SIG-M5 treated with dmso at 0.1 percent for 504 hours (cell line): ENCODE data around the gene RTCA.
"Not testable (repeated sequence)": the region's sequence is repeated elsewhere in the genome, so short reads cannot be mapped to it uniquely, and the experiment has no call there.

Experiments used
- DNase-seq: peaks from one replicate; lab custom pipeline; 2025; ENCODE audit not compliant: unreplicated experiment; lab: John Stamatoyannopoulos, UW

Gene RTCA

GRCh38 chr1:100306735-100307313 is 40.8 kb downstream of the RTCA start:
- peak; percentile 6 for DNase-seq

DNA sequence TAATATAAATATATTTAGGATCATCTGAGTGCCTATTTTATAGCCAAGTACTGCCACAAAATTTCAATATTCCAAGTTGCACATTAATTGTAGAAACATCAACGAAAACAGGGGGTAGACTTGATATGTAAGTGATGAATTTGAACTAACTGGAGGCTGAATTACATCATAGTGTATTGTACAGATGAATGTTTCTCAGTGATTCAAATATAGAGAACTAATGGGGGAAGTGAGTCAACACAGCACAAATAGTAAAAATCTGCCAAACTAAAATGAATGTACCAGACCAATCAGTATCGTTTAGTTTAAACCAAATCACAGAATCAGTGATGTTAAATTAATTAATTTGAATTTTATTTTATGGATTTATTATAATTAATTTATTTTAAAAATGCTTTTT is 42.8 kb downstream of the RTCA start:
- DNase-seq, result peak; percentile 39

DNA sequence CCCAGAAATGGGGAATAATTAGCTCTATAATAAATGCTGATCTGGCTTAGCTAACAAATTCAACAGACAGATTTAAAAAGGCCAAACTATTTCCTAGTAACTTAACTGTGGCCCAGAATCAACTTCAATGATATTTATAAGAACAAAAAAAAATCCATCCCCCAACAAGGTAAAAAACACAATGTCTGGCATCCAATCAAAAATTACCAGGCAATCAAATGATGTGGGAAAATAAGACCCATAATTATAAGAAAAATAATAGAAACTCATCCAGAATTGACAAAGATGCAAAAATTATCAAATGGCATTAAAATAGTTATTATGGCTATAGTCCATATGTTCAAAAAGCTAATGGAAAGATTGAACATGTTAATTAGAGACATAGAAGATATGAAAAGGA is 43.8 kb downstream of the RTCA start:
- DNase-seq, result no peak

- DNase-seq, result no peak
These were observed 47.4 kb downstream of the RTCA start for GRCh38 chr1:100313382-100313781.

GRCh38 chr1:100316622-100317021 is 50.6 kb downstream of the RTCA start:
- no peak for DNase-seq

GRCh38 chr1:100320311-100321099 is 54.5 kb downstream of the RTCA start:
- DNase-seq, result no peak

DNA sequence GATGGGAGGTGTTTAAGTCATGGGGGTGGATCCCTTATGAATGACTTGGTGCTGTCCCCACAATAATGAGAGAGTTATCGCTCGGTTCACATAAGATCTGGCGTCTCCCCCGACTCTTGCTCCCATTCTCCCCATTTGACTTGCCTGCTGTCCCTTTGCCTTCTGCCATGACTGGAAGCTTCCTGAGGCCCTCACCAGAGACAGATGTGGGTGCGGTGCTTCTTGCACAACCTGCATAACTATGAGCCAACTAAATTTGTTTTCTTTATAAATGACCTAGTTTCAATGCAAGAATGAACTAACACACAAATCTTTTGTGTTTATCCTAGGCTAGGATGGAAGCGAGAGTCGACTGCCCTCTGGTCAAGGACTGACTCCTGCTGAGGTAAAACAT is 55.1 kb downstream of the RTCA start:
- DNase-seq, result no peak

GRCh38 chr1:100321506-100321905 is 55.5 kb downstream of the RTCA start:
- DNase-seq, result no peak

- DNase-seq, result no peak
These were observed 56.6 kb downstream of the RTCA start for GRCh38 chr1:100322436-100323211.

- no peak for DNase-seq
These were observed 57.5 kb downstream of the RTCA start for GRCh38 chr1:100323419-100324106.

- DNase-seq, result no peak
These were observed 59.7 kb downstream of the RTCA start for GRCh38 chr1:100325415-100326324.

GRCh38 chr1:100326325-100326670 is 60.3 kb downstream of the RTCA start:
- not testable (repeated sequence) for DNase-seq

DNA sequence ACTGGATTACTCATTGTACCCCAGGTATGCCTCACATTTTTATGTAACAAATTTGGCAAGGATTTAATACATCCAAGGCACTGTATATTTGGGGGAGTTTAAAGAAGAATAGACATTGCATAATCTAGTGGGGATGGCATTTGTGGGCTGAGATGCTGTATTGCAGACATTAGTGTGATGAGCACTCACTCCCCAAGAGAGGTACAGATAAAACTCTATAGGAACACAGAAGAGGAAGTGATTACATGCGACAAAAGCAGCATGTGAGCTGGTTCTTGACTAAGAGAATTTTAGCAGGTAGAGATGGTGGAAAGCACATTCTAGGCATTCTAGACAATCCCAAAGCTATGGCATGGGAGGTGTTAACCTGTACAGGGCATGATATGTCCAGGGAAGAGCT is 62.1 kb downstream of the RTCA start:
- peak; percentile 55 for DNase-seq

DNA sequence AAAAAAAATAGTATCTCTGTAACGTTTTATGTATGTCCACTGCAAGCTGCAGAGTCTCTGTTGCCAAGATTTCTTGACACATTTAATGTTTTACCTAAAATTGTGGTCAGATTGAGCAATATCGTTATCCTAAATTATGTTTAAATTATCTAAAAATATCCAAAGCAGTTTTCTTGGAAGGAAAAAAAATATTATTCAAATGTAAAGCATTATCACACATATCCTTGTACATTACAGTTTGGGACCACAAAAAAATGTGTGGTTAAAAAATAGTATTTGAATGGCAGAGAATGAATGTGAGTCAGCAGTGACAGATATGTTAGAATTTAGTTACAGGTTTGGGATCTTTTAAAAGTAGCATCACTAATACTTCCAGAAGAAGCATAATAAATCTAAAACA is 65.1 kb downstream of the RTCA start:
- DNase-seq, result not testable (repeated sequence)

DNA sequence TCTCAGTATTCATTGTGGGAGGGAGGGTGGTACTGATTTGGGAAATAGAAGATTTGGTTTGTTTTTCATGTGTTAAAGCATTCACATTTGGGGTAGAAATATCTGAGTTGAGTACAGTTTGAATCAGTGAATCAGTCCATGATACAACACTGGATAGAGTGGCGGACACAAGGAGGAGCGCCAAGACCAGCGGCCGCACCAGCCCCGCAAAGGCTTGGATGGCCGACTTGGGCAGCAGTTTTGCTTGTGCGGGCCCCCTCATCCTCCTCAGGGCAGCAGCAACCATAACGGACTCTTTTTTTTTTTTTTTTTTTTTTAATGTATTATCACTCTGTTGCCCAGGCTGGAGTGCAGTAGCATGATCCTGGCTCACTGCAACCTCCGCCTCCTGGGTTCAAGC is 66.3 kb downstream of the RTCA start:
- no peak for DNase-seq

DNA sequence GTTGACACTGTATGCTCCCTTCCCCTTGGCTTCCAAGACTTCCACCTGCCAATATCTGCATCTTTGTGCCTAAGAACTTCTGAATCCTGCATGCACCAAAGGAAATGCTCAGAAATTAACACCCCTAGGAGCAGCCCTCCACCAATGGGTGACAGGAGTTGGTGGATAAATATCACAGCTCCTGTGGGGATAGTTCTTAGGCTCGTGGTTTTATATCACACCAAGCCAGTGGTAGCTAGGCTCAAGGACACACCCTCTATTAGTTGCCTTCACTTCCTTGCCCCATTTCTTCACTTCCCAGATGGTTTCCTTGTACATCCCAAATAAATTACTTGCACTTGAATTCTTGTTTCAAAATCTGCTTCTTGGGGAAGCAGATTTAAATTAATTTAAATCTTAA is 69.4 kb downstream of the RTCA start:
- no peak for DNase-seq

DNA sequence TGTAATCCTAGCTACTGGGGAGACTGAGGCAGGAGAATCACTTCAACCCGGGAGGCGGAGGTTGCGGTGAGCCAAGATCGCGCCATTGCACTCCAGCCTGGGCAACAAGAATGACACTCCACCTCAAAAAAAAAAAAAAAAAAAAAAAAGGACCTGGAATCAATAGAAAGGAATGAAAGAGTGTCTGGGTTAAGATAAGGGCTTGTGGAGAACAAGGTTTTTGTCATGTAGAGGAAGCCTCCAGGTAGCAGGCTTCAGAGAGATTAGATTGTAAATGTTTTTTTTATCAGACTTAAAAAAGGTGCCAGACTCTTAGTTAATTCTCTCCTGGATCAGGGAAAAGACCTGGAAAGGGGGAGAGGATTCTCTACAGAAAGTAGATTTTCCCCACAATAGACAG is 71.9 kb downstream of the RTCA start:
- DNase-seq, result not testable (repeated sequence)

DNA sequence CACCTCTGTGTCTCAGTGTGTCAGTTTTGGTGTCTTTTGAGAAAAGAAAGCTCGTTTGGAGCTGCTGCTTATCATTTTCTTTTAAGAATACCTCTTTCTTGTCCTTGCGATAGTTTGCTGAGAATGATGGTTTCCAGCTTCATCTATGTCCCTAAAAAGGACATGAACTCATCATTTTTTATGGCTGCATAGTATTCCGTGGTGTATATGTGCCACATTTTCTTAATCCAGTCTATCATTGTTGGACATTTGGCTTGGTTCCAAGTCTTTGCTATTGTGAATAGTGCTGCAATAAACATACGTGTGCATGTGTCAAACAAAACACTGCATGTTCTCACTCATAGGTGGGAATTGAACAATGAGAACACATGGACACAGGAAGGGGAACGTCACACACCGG is 73.7 kb downstream of the RTCA start:
- not testable (repeated sequence) for DNase-seq

GRCh38 chr1:100340494-100340893 is 74.5 kb downstream of the RTCA start:
- no peak for DNase-seq

DNA sequence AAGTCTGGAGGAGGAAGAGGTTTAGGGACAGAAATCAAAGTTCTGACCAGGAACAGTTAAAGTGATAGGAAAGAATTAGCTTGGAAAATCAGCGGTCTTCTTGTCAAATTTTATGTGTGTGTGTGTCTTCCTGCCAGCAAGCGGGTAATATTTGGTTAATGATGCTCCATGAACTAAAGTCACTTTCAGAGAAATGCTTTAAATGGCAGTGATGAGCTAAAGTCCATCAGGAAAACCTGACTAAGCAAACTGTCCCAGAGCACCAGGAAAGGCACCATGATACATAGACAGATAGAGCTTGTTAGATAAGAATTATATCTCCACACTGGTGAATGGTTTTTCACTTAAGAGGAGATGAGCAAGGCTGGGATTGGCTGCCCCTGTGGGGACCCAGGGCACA is 76.3 kb downstream of the RTCA start:
- DNase-seq, result no peak
